Mesangial cell (primary cell): ENCODE measurements around the gene ZBTB17. TPM values are rescaled to one million over a fixed set of nuclear protein-coding genes. Genes with fewer than 3 reads are reported as not detected.

ENCODE experiments used
- total RNA-seq: library from RNA; depleted of rRNA; stranded (reverse); fragments of >200 nt; gene quantifications from 2 replicates; pipeline ENCODE4 v1.2.3, GENCODE V29; 2015

The ZBTB17 gene
- 24.6 and 25.9 TPM in 2 replicates for total RNA-seq

GRCh38 chr1:15975805-15976680, at the start of gene ZBTB17:
ZBTB17 (minus strand) TSS chr1:15976101; CDS start chr1:15948495, 27,606 bp downstream.

GRCh38 chr1:16021681-16022080, 45.8 kb upstream of the ZBTB17 start, which contains the start of gene CLCNKA:
CLCNKA (plus strand) TSS chr1:16022036; CDS start chr1:16022620, 584 bp downstream.

GRCh38 chr1:16017461-16018303, 41.8 kb upstream of the ZBTB17 start, which contains the start of gene HSPB7:
HSPB7 (minus strand) TSS chr1:16018043; CDS start chr1:16017963, 80 bp downstream.

Other genes starting within 250 kb of the ZBTB17 start
- gene SLC25A34, start 239.8 kb downstream of the ZBTB17 start, total RNA-seq = 0.13 and 2.1 TPM in 2 replicates
- not detected in 2 replicates for gene TMEM82, start 233.6 kb downstream of the ZBTB17 start, total RNA-seq
- gene FBLIM1, start 217.3 kb downstream of the ZBTB17 start, total RNA-seq = 198 and 268 TPM in 2 replicates
- 0.51 and 0.65 TPM in 2 replicates for gene UQCRHL, start 168.5 kb downstream of the ZBTB17 start, total RNA-seq
- gene SPEN, start 128.4 kb downstream of the ZBTB17 start, total RNA-seq = 11.2 and 17.1 TPM in 2 replicates
- not detected in 2 replicates for gene SRARP, start 28.1 kb upstream of the ZBTB17 start, total RNA-seq
- 0.13 TPM in 1 of 2 replicates, not detected in the other for gene HSPB7, start 41.9 kb upstream of the ZBTB17 start, total RNA-seq
- gene CLCNKA, start 45.9 kb upstream of the ZBTB17 start, total RNA-seq = under 0.01 TPM in 1 of 2 replicates, not detected in the other
- gene CLCNKB, start 67.7 kb upstream of the ZBTB17 start, total RNA-seq = 0.33 and 1.4 TPM in 2 replicates
- 0.65 and 3.7 TPM in 2 replicates for gene FAM131C, start 97.5 kb upstream of the ZBTB17 start, total RNA-seq
- gene EPHA2, start 180.0 kb upstream of the ZBTB17 start, total RNA-seq = 120 and 175 TPM in 2 replicates
- 6.4 and 6.7 TPM in 2 replicates for gene ARHGEF19, start 236.6 kb upstream of the ZBTB17 start, total RNA-seq